H1 (cell line): ENCODE measurements around the gene SLC23A2. TPM values are rescaled to one million over a fixed set of nuclear protein-coding genes. Genes with fewer than 3 reads are reported as not detected.

Source experiments
- ATF3 ChIP-seq: IDR thresholded peaks from 2 replicates; pipeline ENCODE4 v1.6.1; 2011; ENCODE audit warnings: low read depth, mild to moderate bottlenecking, low read length; ENCODE audit not compliant: insufficient read depth
- CTCF ChIP-seq, 3 experiments: IDR thresholded peaks; 1 replicate in 2 of 3; 2 replicates in 1 of 3; pipeline versions ENCODE4 v1.5.1 to v1.6.1; 2011; ENCODE audit warnings: low read length in 3 of 3, mild to moderate bottlenecking in 3 of 3, inconsistent platforms in 2 of 3, low read depth in 1 of 3, moderate library complexity in 1 of 3; ENCODE audit not compliant: insufficient read depth in 1 of 3; ENCODE audit errors: control extremely low read depth in 1 of 3
- NRF1 ChIP-seq: IDR thresholded peaks from 2 replicates; pipeline ENCODE4 v1.6.1; 2011; ENCODE audit warnings: mild to moderate bottlenecking, low read depth, low read length, improper control_type of control experiment
- PHF8 ChIP-seq: fragments of 200-600 bp; sonication (generic); conservative IDR thresholded peaks from 2 replicates; pipeline ENCODE4 v1.7.1; 2012; ENCODE audit warnings: low read depth, mild to moderate bottlenecking, inconsistent platforms, low read length, moderate library complexity
- TAF7 ChIP-seq: optimal IDR thresholded peaks from 2 replicates; pipeline ENCODE3; 2011; ENCODE audit warnings: low read depth, mild to moderate bottlenecking, inconsistent platforms, low read length, moderate library complexity, borderline replicate concordance
- ZNF274 ChIP-seq: IDR thresholded peaks from 2 replicates; pipeline ENCODE4 v1.7.0; 2012; ENCODE audit warnings: low read length, borderline replicate concordance; ENCODE audit errors: extremely low read depth
- polyA plus RNA-seq, 7 experiments: library from polyadenylated mRNA; depleted of rRNA in 3 of 7; stranded (reverse) in 5 of 7; unstranded in 2 of 7; fragments of >200 nt in 5 of 7; fragments of 200-250 nt in 2 of 7; gene quantifications; 1 replicate in 5 of 7; 2 replicates in 1 of 7; 4 replicates in 1 of 7; pipeline versions ENCODE4 v1.2.1 to v1.2.3, GENCODE V29; 2011 to 2013; ENCODE audit warnings: missing spikeins in 2 of 7, mixed read lengths in 2 of 7
- total RNA-seq: library from RNA; stranded (reverse); fragmentation: NEBNext Ultra II Directional; extraction: Animal tissue kit (Norgen Biotek cat#: 25700); gene quantifications from 2 replicates; pipeline ENCODE4 v1.2.1, GENCODE V29; 2021

SLC23A2 gene
- total and polyA plus RNA-seq, 2 of the 8 experiments (the other 6 are each of a cell fraction or from before 2014, with no cell fraction given): 17.0 to 18.6 TPM

- TF ChIP-seq CTCF (IDR thresholded peaks at IDR 0.05; ENCODE audit: control extremely low read depth in 1 of 3, insufficient read depth in 1 of 3, low read depth in 1 of 3, low read length in 3 of 3) (no peak), ATF3 (no peak), NRF1 (no peak), ZNF274 (no peak), PHF8 (no peak), TAF7 (no peak)
- TF ChIP-seq, all 59 proteins: peak for 0
Measured at GRCh38 chr20:4926531-4927156, 74.7 kb downstream of the SLC23A2 start (continued).
